Measurements from ENCODE around the gene AFDN.
"Not testable (repeated sequence)": the region's sequence is repeated elsewhere in the genome, so short reads cannot be mapped to it uniquely, and the experiment has no call there.

The AFDN gene

GRCh38 chr6:167956491-167956890 is 129.8 kb downstream of the AFDN start:
- DNase-seq (ENCODE audit: low read depth): no peak

- DNase-seq (ENCODE audit: low read depth): no peak
Measured at GRCh38 chr6:167956983-167957492, 130.3 kb downstream of the AFDN start.

- DNase-seq (ENCODE audit: low read depth): no peak
Measured at GRCh38 chr6:167957626-167958025, 130.9 kb downstream of the AFDN start.

DNA sequence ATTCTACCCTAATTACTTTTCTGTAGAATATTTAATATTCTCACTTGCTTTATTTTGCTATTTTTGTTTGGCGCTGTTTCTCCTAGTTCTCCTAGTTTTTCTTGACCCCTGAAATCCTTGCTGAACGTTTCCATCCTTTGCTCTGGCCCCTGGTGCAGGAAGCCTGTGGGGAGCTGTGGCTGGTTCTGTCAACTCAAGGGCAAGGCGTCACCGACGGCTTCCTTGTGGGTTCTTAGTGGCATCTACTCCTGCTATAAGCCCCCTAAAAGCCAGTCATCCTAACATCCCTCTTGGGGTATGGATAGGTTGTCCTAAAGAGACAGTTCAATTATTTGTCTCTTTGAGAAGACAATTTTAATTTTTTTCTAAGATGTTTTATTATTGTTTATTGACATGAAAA is 133.9 kb downstream of the AFDN start:
- DNase-seq (ENCODE audit: low read depth): no peak

- no peak for DNase-seq (ENCODE audit: low read depth)
Measured at GRCh38 chr6:167962711-167963110, 136.0 kb downstream of the AFDN start.

DNA sequence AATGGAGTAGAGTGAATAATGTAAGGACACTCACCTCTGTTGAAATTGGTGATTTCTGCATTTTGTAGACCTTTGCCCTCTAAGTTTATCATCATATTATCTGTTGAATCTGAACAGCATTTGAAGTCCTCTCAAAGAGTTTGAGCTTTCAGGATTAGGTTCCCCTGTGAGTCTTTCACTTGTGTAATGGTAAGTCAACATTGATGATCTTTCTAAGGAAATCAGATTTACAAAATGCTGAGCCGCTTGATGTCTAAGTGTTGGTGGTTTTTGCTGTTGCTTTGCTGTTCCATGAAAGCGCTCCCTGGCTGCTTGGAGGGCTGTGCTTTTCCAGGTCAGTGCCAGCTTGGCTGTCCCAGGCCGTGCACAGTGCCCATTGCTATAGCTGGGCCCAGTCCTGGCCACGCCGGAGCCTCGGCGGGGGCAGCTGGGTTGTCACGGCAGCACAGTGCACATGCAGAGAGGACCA is 136.9 kb downstream of the AFDN start:
- no peak for DNase-seq (ENCODE audit: low read depth)

- no peak for DNase-seq (ENCODE audit: low read depth)
Measured at GRCh38 chr6:167965592-167966539, 139.2 kb downstream of the AFDN start.

GRCh38 chr6:167966540-167966905 is 139.8 kb downstream of the AFDN start:
- no peak for DNase-seq (ENCODE audit: low read depth)

GRCh38 chr6:167968091-167968490 is 141.4 kb downstream of the AFDN start:
- DNase-seq (ENCODE audit: low read depth): no peak

DNA sequence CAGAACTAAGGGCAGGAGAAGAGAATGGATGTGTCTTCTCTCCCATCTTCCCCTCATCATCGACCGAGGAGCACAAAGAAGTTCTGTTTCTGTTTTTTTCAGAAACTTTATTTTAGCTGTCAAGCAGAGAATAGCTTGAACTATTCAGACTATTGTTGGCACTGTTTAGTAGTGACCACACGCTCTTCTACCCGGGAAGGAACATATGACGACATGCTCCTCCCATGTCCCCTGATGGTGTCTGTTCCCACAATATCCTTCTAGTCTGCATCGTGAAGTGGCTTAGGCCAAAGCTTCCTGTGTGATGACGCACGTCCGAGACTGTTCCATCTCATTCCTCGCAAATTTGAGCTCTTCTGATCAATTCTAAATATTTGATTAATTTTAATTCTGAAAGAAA is 143.5 kb downstream of the AFDN start:
- no peak for DNase-seq (ENCODE audit: low read depth)

GRCh38 chr6:167972193-167972592 is 145.5 kb downstream of the AFDN start:
- no peak for DNase-seq (ENCODE audit: low read depth)

DNA sequence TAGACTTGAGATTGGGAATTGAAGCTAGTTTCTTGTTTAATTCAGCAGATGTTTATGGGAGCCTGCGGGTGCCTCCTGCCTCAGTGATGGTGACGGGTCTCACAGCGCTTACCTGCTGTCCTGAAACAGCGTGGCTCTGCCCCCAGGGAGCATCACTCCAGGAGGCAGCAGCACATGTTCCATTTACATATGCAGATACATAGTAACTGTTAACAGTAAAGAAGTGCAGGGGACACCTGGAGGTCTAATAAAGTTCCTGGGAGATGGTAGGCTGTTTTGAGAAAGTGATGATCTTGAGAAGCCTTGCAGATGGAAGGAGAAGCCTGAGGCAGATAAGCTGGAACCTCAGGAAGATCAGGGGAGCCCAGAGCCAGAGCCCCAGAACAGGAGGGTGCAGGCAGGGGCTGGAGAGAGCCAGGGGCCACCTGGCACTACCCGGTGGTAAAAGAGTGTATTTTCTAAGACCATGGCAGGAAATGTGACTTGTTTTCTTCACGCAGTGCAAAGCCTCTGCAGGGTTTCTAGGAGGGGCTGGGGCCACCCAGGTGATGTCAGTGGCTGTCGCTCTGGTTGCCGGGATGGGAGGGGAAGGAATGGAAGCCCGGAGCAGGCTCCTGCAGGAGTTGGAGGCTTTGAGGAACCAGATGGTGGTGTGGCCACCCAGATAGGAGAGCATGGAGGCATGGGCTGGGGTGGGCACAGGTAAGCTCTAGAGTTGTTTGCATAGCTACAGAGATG is 146.6 kb downstream of the AFDN start:
- DNase-seq (ENCODE audit: low read depth): no peak

DNA sequence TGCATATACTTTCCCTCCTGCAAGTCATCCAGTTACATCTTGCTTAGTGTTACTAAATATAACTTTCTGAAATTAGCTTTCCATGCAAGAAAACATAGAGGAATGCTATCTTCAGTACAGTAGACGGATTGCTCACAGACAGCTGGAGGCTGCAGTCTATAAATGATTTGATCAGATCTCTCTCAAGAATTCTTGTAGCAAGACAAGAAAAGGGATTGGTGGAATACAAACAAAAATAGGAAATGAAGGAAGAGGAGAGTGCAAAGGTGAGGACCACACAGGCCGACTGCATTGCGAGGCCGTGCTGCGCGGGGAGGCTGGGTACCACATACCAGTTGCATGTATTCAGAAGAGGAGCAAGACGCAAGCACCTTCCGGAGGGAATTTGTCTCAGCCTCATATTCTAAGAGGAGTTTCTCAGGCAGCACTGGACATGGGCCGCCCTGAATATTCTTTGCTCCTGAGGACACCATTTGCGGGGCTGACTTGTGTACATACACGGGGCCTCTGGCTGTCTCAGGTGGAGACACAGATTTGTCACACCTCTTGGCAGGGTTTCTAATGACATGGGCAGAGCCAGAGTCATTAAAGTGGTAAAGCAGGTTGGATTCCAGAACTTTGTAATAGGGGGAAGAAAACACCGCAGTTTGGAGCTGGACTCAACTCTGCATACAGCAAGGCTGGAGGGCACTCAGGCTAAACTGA is 148.1 kb downstream of the AFDN start:
- DNase-seq (ENCODE audit: low read depth): no peak

- no peak for DNase-seq (ENCODE audit: low read depth)
Measured at GRCh38 chr6:167975458-167975857, 148.7 kb downstream of the AFDN start.

DNA sequence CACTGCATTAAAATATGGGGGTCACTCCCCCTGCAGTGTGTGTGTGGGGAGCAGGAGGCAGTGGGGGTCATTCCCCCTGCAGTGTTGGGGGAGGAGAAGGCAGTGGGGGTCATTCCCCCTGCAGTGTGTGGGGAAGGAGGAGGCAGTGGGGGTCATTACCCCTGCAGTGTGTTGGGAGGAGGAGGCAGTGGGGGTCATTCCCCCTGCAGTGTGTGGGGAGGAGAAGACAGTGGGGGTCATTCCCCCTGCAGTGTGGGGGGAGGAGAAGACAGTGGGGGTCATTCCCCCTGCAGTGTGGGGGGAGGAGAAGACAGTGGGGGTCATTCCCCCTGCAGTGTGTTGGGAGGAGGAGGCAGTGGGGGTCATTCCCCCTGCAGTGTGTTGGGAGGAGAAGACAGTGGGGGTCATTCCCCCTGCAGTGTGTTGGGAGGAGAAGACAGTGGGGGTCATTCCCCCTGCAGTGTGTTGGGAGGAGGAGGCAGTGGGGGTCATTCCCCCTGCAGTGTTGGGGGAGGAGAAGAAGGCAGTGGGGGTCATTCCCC is 149.5 kb downstream of the AFDN start:
- not testable (repeated sequence) for DNase-seq (ENCODE audit: low read depth)

DNA sequence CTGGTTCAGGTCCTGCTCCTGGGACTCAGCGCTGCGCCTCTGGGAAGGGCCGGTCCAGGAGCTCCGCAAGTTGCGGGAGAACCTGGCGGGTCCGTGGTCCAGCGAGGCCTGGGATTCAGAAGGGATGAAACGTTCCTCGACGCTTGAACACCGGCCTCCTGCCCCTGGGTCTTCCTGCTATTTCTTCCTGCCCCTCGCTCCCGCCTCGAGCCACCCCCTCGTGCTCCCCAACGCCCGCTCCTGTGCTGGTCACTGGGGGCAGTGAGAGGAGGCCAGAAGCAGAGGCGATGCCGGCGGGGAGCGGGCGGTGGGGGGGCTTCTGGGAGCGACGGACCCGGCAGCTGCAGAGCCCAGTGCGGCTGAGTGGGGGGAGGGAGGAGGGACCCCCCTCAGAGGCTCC is 150.0 kb downstream of the AFDN start:
- no peak for DNase-seq (ENCODE audit: low read depth)

- DNase-seq (ENCODE audit: low read depth): no peak
Measured at GRCh38 chr6:167977717-167978467, 151.2 kb downstream of the AFDN start.

GRCh38 chr6:167978607-167979006 is 151.9 kb downstream of the AFDN start:
- DNase-seq (ENCODE audit: low read depth): no peak

GRCh38 chr6:167979436-167980139 is 152.9 kb downstream of the AFDN start:
- no peak for DNase-seq (ENCODE audit: low read depth)

DNA sequence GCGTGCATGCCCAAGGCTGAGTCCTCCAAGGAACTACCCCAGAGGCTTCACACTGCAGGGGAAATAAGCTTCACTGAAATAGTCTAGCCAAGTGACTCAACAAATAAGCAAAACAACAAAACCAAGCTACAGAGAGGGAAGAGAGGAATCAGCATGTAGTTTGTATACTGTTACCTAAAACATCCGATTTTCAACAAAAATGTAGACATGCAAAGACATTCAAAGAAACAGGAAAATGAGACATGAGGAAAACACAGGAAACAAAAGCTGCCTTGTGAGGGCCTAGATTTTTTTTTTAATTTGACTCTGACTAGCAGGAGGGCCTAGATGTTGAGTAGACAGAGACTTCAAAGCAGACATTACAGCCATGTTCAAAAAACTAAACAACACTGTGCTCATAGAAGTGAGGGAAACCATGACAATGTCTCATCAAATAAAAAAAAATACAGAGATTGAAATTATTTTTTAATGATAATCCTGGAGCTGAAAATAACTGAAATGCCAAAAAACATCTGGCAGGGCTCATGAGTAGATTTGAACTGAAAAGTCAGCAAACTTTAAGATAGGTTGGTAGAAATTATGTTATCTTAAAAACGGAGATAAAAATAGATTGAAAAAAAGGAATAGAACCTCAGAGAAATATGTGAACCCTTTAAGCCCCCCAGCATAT is 154.3 kb downstream of the AFDN start:
- DNase-seq (ENCODE audit: low read depth): no peak
